Measurements from ENCODE around the gene ATAD3A. TPM values are rescaled to one million over a fixed set of nuclear protein-coding genes. Genes with fewer than 3 reads are reported as not detected.

Gene ATAD3A
- total and polyA plus RNA-seq, 9 of the 15 experiments (the other 6 are each of a cell fraction or from before 2014, with no cell fraction given): 0.10 to 173 (median 36.7) TPM

DNA sequence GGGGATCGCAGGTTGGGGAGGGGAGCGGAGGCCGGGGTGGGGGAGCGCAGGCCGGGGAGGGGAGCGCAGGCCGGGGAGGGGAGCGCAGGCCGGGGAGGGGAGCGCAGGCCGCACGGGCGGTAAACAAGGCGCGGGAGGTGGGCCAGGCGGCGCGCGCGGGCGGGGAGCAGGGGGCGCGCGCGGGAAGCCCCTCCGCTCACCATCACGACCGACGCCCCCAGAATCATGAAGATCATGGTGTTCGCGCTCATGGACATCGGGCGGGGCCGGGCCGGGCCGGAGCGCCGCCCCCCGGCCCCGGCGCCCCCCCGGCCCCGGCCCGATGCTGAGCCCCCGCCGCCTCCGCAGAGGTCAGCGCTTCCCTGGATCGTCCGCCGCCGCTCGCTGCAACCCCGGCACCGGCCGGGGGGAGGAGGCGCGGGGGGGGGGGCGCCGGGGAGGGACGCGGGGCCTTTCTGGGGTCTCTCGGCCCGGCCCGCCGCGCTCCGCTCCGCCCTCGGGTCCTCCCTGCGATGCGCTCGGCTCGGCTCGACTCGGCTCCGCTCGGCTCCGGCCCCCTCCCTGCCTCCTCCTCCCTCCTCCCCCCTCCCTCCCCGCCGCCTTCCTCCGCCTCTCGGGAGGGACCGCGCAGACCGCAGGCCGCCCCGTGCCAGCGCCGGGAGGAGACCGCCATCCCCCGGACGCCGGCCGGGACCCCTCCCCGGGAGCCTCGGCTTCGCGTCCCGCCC is 28.3 kb downstream of the ATAD3A start, which contains the start of gene TMEM240:
Gene TMEM240 (minus strand): TSS at position 535 of the 728 bp plus-strand sequence. CDS start 278 bp downstream, at position 257.
- CTCF ChIA-PET (ENCODE audit: low intra/inter-chr PET ratio): no interaction called here
- POLR2A ChIA-PET: no interaction called here
- H2AFZ ChIP-seq (ENCODE audit: low read depth, low read length): no peak within 1 kb of the TSS

More for the DNA sequence above, 28.3 kb downstream of the ATAD3A start, which contains the start of gene TMEM240:
- DNase-seq (ENCODE audit: extremely low read depth in 1 of 4, low spot score in 3 of 4) (no peak), ATAC-seq (no peak), FAIRE-seq (no peak)
- 100% methylated on average over 1 of the region's 100 CpGs for WGBS (ENCODE audit: insufficient coverage, low coverage, missing lambda C conversion rate)
- in situ Hi-C loops (cut with MboI) (no loop called here), intact Hi-C loops (cut with micrococcal nuclease) (no loop called here)
- Histone ChIP-seq H3K4me2 (ENCODE audit: insufficient read depth, low read length) (no peak within 1 kb of the TSS), H3K36me3 (ENCODE audit: control insufficient read depth, insufficient read depth, low read length) (peaks cover 63% of the 10 kb centered on the region), H3K9me1 (ENCODE audit: control insufficient read depth, insufficient read depth, low read length) (no peaks in the 10 kb centered on the region), H3K27ac (ENCODE audit: extremely low read depth, low read depth, low read length) (no peak within 1 kb of the TSS), H3K27me3 (ENCODE audit: control insufficient read depth in 2 of 2, insufficient read depth in 2 of 2, low read length in 2 of 2) (no peaks in the 10 kb centered on the region), H3K79me2 (ENCODE audit: control insufficient read depth, insufficient read depth, low read length) (no peaks in the 10 kb centered on the region), H3K9me3 (replicated peaks; ENCODE audit: control insufficient read depth, insufficient read depth, low read depth, low read length) (no peaks in the 10 kb centered on the region; the same call in 1 of the 2 replicates), H3K4me3 (no peak within 1 kb of the TSS), H4K20me1 (replicated peaks; ENCODE audit: control insufficient read depth, insufficient read depth, low read length) (no peaks in the 10 kb centered on the region), H3K4me1 (replicated peaks in 1 of 2; ENCODE audit: control insufficient read depth in 2 of 2, insufficient read depth in 2 of 2, low read length in 2 of 2) (peaks cover 0 to 52% of the 10 kb centered on the region in 2 experiments; a peak in 2 of 5 replicates), H3K9ac (ENCODE audit: insufficient read depth in 1 of 2, low read depth in 2 of 2, low read length in 2 of 2) (no peak within 1 kb of the TSS)
- no TSS peak for BruUV-seq (replicated peaks)
- TF ChIP-seq, protein P1, sequence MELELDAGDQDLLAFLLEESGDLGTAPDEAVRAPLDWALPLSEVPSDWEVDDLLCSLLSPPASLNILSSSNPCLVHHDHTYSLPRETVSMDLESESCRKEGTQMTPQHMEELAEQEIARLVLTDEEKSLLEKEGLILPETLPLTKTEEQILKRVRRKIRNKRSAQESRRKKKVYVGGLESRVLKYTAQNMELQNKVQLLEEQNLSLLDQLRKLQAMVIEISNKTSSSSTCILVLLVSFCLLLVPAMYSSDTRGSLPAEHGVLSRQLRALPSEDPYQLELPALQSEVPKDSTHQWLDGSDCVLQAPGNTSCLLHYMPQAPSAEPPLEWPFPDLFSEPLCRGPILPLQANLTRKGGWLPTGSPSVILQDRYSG (tag; conservative IDR thresholded peaks at IDR 0.05; ENCODE audit: low read depth): no peak
- TF ChIP-seq, protein P2, sequence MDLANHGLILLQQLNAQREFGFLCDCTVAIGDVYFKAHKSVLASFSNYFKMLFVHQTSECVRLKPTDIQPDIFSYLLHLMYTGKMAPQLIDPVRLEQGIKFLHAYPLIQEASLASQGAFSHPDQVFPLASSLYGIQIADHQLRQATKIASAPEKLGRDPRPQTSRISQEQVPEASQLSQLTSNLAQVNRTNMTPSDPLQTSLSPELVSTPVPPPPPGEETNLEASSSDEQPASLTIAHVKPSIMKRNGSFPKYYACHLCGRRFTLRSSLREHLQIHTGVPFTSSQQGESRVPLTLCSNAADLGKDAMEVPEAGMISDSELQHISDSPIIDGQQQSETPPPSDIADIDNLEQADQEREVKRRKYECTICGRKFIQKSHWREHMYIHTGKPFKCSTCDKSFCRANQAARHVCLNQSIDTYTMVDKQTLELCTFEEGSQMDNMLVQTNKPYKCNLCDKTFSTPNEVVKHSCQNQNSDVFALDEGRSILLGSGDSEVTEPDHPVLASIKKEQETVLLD (IDR thresholded peaks at IDR 0.05): no peak
- TF ChIP-seq, protein P3, sequence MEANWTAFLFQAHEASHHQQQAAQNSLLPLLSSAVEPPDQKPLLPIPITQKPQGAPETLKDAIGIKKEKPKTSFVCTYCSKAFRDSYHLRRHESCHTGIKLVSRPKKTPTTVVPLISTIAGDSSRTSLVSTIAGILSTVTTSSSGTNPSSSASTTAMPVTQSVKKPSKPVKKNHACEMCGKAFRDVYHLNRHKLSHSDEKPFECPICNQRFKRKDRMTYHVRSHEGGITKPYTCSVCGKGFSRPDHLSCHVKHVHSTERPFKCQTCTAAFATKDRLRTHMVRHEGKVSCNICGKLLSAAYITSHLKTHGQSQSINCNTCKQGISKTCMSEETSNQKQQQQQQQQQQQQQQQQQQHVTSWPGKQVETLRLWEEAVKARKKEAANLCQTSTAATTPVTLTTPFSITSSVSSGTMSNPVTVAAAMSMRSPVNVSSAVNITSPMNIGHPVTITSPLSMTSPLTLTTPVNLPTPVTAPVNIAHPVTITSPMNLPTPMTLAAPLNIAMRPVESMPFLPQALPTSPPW (CRISPR knock-in tag; IDR thresholded peaks at IDR 0.05): 0 out of 2 replicates have a peak, but pooled peaks have one; percentile 20
- TF ChIP-seq, protein P4, sequence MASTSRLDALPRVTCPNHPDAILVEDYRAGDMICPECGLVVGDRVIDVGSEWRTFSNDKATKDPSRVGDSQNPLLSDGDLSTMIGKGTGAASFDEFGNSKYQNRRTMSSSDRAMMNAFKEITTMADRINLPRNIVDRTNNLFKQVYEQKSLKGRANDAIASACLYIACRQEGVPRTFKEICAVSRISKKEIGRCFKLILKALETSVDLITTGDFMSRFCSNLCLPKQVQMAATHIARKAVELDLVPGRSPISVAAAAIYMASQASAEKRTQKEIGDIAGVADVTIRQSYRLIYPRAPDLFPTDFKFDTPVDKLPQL (IDR thresholded peaks at IDR 0.05; ENCODE audit: extremely low read depth, insufficient read length): no peak
- TF ChIP-seq ARID2 (IDR thresholded peaks at IDR 0.05): no peak

Data from K562 (cell line).